H1 (cell line): ENCODE measurements around the gene SERTAD2. TPM values are rescaled to one million over a fixed set of nuclear protein-coding genes. Genes with fewer than 3 reads are reported as not detected.

Experiments used
- CTCF ChIA-PET: fragments of 300-600 bp; sonication (Branson Sonifier 250); formaldehyde crosslinking; loops from one replicate; lab custom pipeline; 2021; ENCODE audit not compliant: partially characterized antibody; lab: Charles Lee
- POLR2A ChIA-PET: fragments of 300-600 bp; sonication (Branson Sonifier 250); formaldehyde crosslinking; loops from one replicate; lab custom pipeline; 2021; ENCODE audit warnings: inconsistent platforms; ENCODE audit not compliant: partially characterized antibody; lab: Charles Lee
- DNase-seq, 2 experiments: peaks; one replicate each; pipeline versions ENCODE4 v3.0.0 to v3.0.0-alpha.2; 2010 to 2022; ENCODE audit warnings: low spot score in 2 of 2, low read depth in 1 of 2, mixed read lengths in 1 of 2
- FAIRE-seq: peaks from 2 replicates; lab custom pipeline; 2011; peaks lifted over from hg19 to GRCh38; lab: Jason Lieb, UNC
- H2AFZ ChIP-seq: 2 replicates; pipeline ENCODE4 v1.8.1; 2012; ENCODE audit warnings: low read length, inconsistent platforms
- H2AK5ac ChIP-seq: 2 replicates; pipeline ENCODE4 v1.6.1; 2013; ENCODE audit warnings: low read depth, low read length
- H2BK120ac ChIP-seq: replicated peaks from 2 replicates; pipeline ENCODE3; 2013; ENCODE audit warnings: low read depth, low read length, inconsistent platforms
- H2BK12ac ChIP-seq: 2 replicates; pipeline ENCODE4 v1.6.1; 2013; ENCODE audit warnings: low read depth, low read length
- H2BK15ac ChIP-seq: 2 replicates; pipeline ENCODE4 v1.6.1; 2013; ENCODE audit warnings: low read length
- H2BK20ac ChIP-seq: 2 replicates; pipeline ENCODE4 v1.6.1; 2013; ENCODE audit warnings: low read length
- H2BK5ac ChIP-seq: 2 replicates; pipeline ENCODE4 v1.6.1; 2013; ENCODE audit warnings: low read depth, low read length
- H3K14ac ChIP-seq: 2 replicates; pipeline ENCODE4 v1.6.1; 2013; ENCODE audit warnings: inconsistent platforms; ENCODE audit not compliant: insufficient read length
- H3K18ac ChIP-seq: 2 replicates; pipeline ENCODE4 v1.6.1; 2013; ENCODE audit warnings: low read length; ENCODE audit errors: extremely low read depth
- H3K23ac ChIP-seq: 2 replicates; pipeline ENCODE4 v1.6.1; 2013; ENCODE audit warnings: inconsistent platforms; ENCODE audit not compliant: insufficient read length
- H3K23me2 ChIP-seq: 2 replicates; pipeline ENCODE4 v1.6.1; 2013; ENCODE audit warnings: low read depth, low read length
- H3K27ac ChIP-seq: 2 replicates; pipeline ENCODE4 v1.6.1; 2011; ENCODE audit warnings: low read depth, low read length, inconsistent platforms
- H3K27me3 ChIP-seq, 4 experiments: replicated peaks in 1 of 4; 1 replicate in 1 of 4; 2 replicates in 3 of 4; pipeline versions ENCODE4 v1.6.1 to v1.8.1; 2011 to 2013; ENCODE audit warnings: low read length in 3 of 4, mild to moderate bottlenecking in 3 of 4, inconsistent platforms in 2 of 4, mixed read lengths in 2 of 4, moderate library complexity in 1 of 4; ENCODE audit not compliant: control insufficient read depth in 3 of 4, insufficient read depth in 3 of 4; ENCODE audit errors: extremely low read depth in 1 of 4
- H3K36me3 ChIP-seq, 4 experiments: 2 replicates each; pipeline versions ENCODE4 v1.6.1 to v1.8.1; 2011 to 2013; ENCODE audit warnings: mild to moderate bottlenecking in 4 of 4, low read length in 3 of 4, moderate library complexity in 2 of 4, control low read depth in 1 of 4, inconsistent platforms in 1 of 4; ENCODE audit not compliant: insufficient read depth in 4 of 4, control insufficient read depth in 2 of 4
- H3K4ac ChIP-seq: replicated peaks from 2 replicates; pipeline ENCODE3; 2013; ENCODE audit warnings: low read length, low read depth, mixed read lengths, inconsistent platforms; ENCODE audit not compliant: insufficient read length
- H3K4me1 ChIP-seq, 4 experiments: replicated peaks in 1 of 4; 1 replicate in 1 of 4; 2 replicates in 3 of 4; pipeline versions ENCODE4 v1.6.1 to v1.8.1; 2011 to 2013; ENCODE audit warnings: low read length in 3 of 4, inconsistent platforms in 2 of 4, mixed read lengths in 1 of 4; ENCODE audit not compliant: insufficient read depth in 4 of 4, control insufficient read depth in 3 of 4
- H3K4me2 ChIP-seq, 2 experiments: 2 replicates each; pipeline versions ENCODE4 v1.6.1 to v1.8.1; 2011 to 2013; ENCODE audit warnings: low read depth in 2 of 2, low read length in 2 of 2, control low read depth in 1 of 2, inconsistent platforms in 1 of 2, mild to moderate bottlenecking in 1 of 2; ENCODE audit not compliant: insufficient read depth in 1 of 2
- H3K4me3 ChIP-seq, 4 experiments: fragments of 200-600, 300-600 bp in 1 of 4; sonication (generic), shearing (Covaris generic), sonication (Bioruptor Twin) in 1 of 4; 2 replicates each; pipeline versions ENCODE4 v1.5.1 to v1.8.1; 2011 to 2016; ENCODE audit warnings: low read length in 4 of 4, low read depth in 3 of 4, control low read depth in 2 of 4, inconsistent platforms in 2 of 4, mild to moderate bottlenecking in 2 of 4, mixed read lengths in 1 of 4, moderate library complexity in 1 of 4; ENCODE audit not compliant: insufficient read depth in 2 of 4; ENCODE audit errors: extremely low read depth in 1 of 4
- H3K56ac ChIP-seq: replicated peaks from 2 replicates; pipeline ENCODE3; 2013; ENCODE audit warnings: low read depth, mild to moderate bottlenecking, mixed read lengths, low read length, inconsistent platforms; ENCODE audit not compliant: insufficient read length
- H3K79me1 ChIP-seq: 2 replicates; pipeline ENCODE4 v1.6.1; 2013; ENCODE audit warnings: low read depth, low read length, control low read depth
- H3K79me2 ChIP-seq, 2 experiments: 2 replicates each; pipeline versions ENCODE4 v1.6.1 to v1.8.1; 2012 to 2013; ENCODE audit warnings: low read length in 2 of 2, mild to moderate bottlenecking in 2 of 2, inconsistent platforms in 1 of 2; ENCODE audit not compliant: insufficient read depth in 2 of 2, control insufficient read depth in 1 of 2
- H3K9ac ChIP-seq, 4 experiments: replicated peaks in 1 of 4; 1 replicate in 1 of 4; 2 replicates in 3 of 4; pipeline versions ENCODE4 v1.6.1 to v1.8.1; 2011 to 2013; ENCODE audit warnings: low read depth in 3 of 4, low read length in 3 of 4, control low read depth in 2 of 4, mild to moderate bottlenecking in 2 of 4, moderate library complexity in 2 of 4, inconsistent platforms in 1 of 4; ENCODE audit errors: extremely low read depth in 1 of 4
- H3K9me3 ChIP-seq, 2 experiments: 2 replicates each; pipeline versions ENCODE4 v1.6.1 to v1.8.1; 2012 to 2013; ENCODE audit warnings: mild to moderate bottlenecking in 2 of 2, moderate library complexity in 2 of 2, control low read depth in 1 of 2, inconsistent platforms in 1 of 2, low read depth in 1 of 2, low read length in 1 of 2, mixed read lengths in 1 of 2; ENCODE audit not compliant: insufficient read depth in 2 of 2
- H4K20me1 ChIP-seq, 2 experiments: replicated peaks in 1 of 2; 2 replicates each; pipeline versions ENCODE3 to v1.8.1; 2011 to 2013; ENCODE audit warnings: inconsistent platforms in 2 of 2, low read length in 2 of 2, mild to moderate bottlenecking in 1 of 2; ENCODE audit not compliant: insufficient read depth in 2 of 2, control insufficient read depth in 1 of 2
- H4K5ac ChIP-seq: 2 replicates; pipeline ENCODE4 v1.6.1; 2013; ENCODE audit warnings: low read length, low read depth, mixed read lengths, inconsistent platforms; ENCODE audit not compliant: insufficient read length
- H4K8ac ChIP-seq: 2 replicates; pipeline ENCODE4 v1.8.0; 2013; ENCODE audit warnings: mild to moderate bottlenecking, moderate library complexity, low read length, inconsistent platforms; ENCODE audit not compliant: insufficient read depth; ENCODE audit errors: extremely low read depth
- H4K91ac ChIP-seq: replicated peaks from 2 replicates; pipeline ENCODE3; 2013; ENCODE audit warnings: low read length, mixed read lengths, inconsistent platforms; ENCODE audit not compliant: insufficient read length
- SIN3A ChIP-seq, 2 experiments: IDR thresholded peaks in 1 of 2; conservative IDR thresholded peaks in 1 of 2; 2 replicates each; pipeline ENCODE4 v1.6.1; 2011 to 2012; ENCODE audit warnings: low read length in 2 of 2, improper control_type of control experiment in 1 of 2, low read depth in 1 of 2, mild to moderate bottlenecking in 1 of 2
- TAF1 ChIP-seq: IDR thresholded peaks from 2 replicates; pipeline ENCODE4 v1.6.1; 2011; ENCODE audit warnings: mild to moderate bottlenecking, low read depth, low read length
- YY1 ChIP-seq: IDR thresholded peaks from 2 replicates; pipeline ENCODE4 v1.6.1; 2011; ENCODE audit warnings: low read depth, mild to moderate bottlenecking, low read length
- WGBS, 2 experiments: shearing (Covaris generic) in 1 of 2; methylation state at CpG; one replicate each; pipeline versions ENCODE4 v1.1.6 to v1.1.7; 2013 to 2015; ENCODE audit warnings: low lambda C conversion rate in 2 of 2, mixed read lengths in 2 of 2, inconsistent platforms in 1 of 2, low coverage in 1 of 2, missing lambda C conversion rate in 1 of 2; ENCODE audit not compliant: insufficient replicate concordance in 2 of 2, insufficient coverage in 1 of 2, insufficient read length in 1 of 2; ENCODE audit errors: extremely low coverage in 1 of 2, missing lambda C conversion rate in 1 of 2; 5-methylcytosine and 5-hydroxymethylcytosine counted together
- polyA plus RNA-seq, 7 experiments: library from polyadenylated mRNA; depleted of rRNA in 3 of 7; stranded (reverse) in 5 of 7; unstranded in 2 of 7; fragments of >200 nt in 5 of 7; fragments of 200-250 nt in 2 of 7; gene quantifications; 1 replicate in 5 of 7; 2 replicates in 1 of 7; 4 replicates in 1 of 7; pipeline versions ENCODE4 v1.2.1 to v1.2.3, GENCODE V29; 2011 to 2013; ENCODE audit warnings: missing spikeins in 2 of 7, mixed read lengths in 2 of 7
- total RNA-seq: library from RNA; stranded (reverse); fragmentation: NEBNext Ultra II Directional; extraction: Animal tissue kit (Norgen Biotek cat#: 25700); gene quantifications from 2 replicates; pipeline ENCODE4 v1.2.1, GENCODE V29; 2021

SERTAD2 gene
- total and polyA plus RNA-seq, 2 of the 8 experiments (the other 6 are each of a cell fraction or from before 2014, with no cell fraction given), result 2.9 to 4.5 TPM

DNA sequence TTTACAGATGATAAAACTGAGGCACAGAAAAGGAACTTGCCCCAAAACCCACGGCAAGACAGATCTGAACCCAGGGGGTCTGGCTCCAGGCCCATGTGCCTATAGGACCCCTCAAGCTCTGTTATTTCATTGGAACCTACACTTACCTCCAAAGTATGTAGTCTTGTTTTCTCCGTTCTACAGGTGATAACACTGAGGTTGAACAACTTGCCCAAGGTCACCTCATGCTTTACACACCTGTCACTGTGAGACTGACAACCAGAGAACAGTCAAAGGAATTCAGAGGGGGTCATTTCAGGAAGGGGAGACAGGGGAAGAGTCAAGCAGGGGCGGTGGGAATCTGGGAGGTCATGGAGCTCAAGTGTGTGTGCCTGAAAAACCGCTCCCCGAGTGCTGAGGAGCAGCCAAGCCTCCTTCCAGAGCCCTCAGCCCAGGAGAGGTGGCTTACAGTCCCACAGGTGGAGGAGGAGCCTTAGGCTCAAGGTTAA lies 47.7 kb downstream of the SERTAD2 start:
- Histone ChIP-seq H3K79me1 (no peaks in the 10 kb centered on the region), H2AK5ac (no peak overlapping the region), H2BK5ac (no peak overlapping the region), H3K27ac (no peak overlapping the region), H4K91ac (no peak overlapping the region), H2BK15ac (no peak overlapping the region), H3K27me3 (peaks cover 0 to 11% (median 9%) of the 10 kb centered on the region in 4 experiments; a peak in 6 of 7 replicates), H3K9me3 (0 out of 4 replicates have a peak, but pooled peaks cover 0 to 2% of the 10 kb centered on the region in 2 experiments), H3K4ac (no peak overlapping the region), H3K4me3 (no peak overlapping the region), H3K23me2 (peaks cover 4% of the 10 kb centered on the region; the same call in 1 of the 2 replicates), H3K79me2 (no peaks in the 10 kb centered on the region), H3K4me1 (peaks cover 2 to 14% (median 6%) of the 10 kb centered on the region in 4 experiments), H4K20me1 (no peaks in the 10 kb centered on the region), H4K5ac (no peak overlapping the region), H2AFZ (no peak overlapping the region), H3K9ac (no peak overlapping the region), H2BK20ac (no peak overlapping the region), H2BK12ac (no peak overlapping the region), H3K4me2 (no peak overlapping the region), H3K56ac (no peak overlapping the region), H3K23ac (no peak overlapping the region), H3K18ac (no peak overlapping the region), H3K36me3 (no peaks in the 10 kb centered on the region), H4K8ac (no peak overlapping the region), H2BK120ac (no peak overlapping the region), H3K14ac (no peak overlapping the region)
- ChIA-PET CTCF (interaction anchor here (0.6 to 5.9 kb wide), 11 partner anchors 9 to 307 kb away, joined by 3 to 135 read pairs (median 8); partner anchors contain the start of gene SERTAD2), POLR2A (interaction anchor here (0.6 to 1.3 kb wide), 2 partner anchors 48 to 144 kb away, joined by 3 to 4 read pairs; partner anchors contain the start of gene SERTAD2)
- 88% methylated on average over 4 of the region's 5 CpGs; no CpG with 5 or more reads in 1 of the 2 experiments for WGBS, 2 experiments
- no peak for DNase-seq
- FAIRE-seq, result no peak
- TF ChIP-seq SIN3A (conservative IDR thresholded peaks at IDR 0.05 in 1 of 2, IDR thresholded peaks at IDR 0.05 in 1 of 2; ENCODE audit: low read depth in 1 of 2, low read length in 2 of 2) (no peak), TAF1 (no peak), YY1 (no peak)
